Type B pancreatic cell (in vitro differentiated cells): ENCODE results near the gene IARS2. TPM values are rescaled to one million over a fixed set of nuclear protein-coding genes. Genes with fewer than 3 reads are reported as not detected.

Experiments
- DNase-seq: peaks from one replicate; pipeline ENCODE4 v3.0.0; 2021; ENCODE audit warnings: mixed read lengths; ENCODE audit not compliant: unreplicated experiment; ENCODE audit errors: extremely low spot score
- H3K27ac Mint-ChIP-seq: 2 replicates; pipeline ENCODE4 v1.8.0; 2021; ENCODE audit warnings: mild to moderate bottlenecking, mixed read lengths
- H3K27me3 Mint-ChIP-seq: 2 replicates; pipeline ENCODE4 v1.8.0; 2021; ENCODE audit warnings: mixed read lengths
- H3K36me3 Mint-ChIP-seq: 2 replicates; pipeline ENCODE4 v1.8.0; 2021; ENCODE audit warnings: mixed read lengths
- H3K4me1 Mint-ChIP-seq: one replicate; pipeline ENCODE4 v1.8.0; 2021; ENCODE audit warnings: mixed read lengths; ENCODE audit not compliant: unreplicated experiment
- H3K4me3 Mint-ChIP-seq: 2 replicates; pipeline ENCODE4 v1.8.0; 2021; ENCODE audit warnings: mild to moderate bottlenecking, mixed read lengths
- H3K9me3 Mint-ChIP-seq: 2 replicates; pipeline ENCODE4 v1.8.0; 2021; ENCODE audit warnings: mixed read lengths
- CTCF ChIP-seq: fragments of 200-600 bp; sonication (generic); conservative IDR thresholded peaks from 2 replicates; pipeline ENCODE4 v1.5.0; 2021; ENCODE audit warnings: antibody characterized with exemption, mild to moderate bottlenecking
- long read RNA-seq: library from polyadenylated mRNA; unstranded; transcript quantifications from one replicate; pipeline ENCODE4 v2.0.0, GENCODE V29; 2020
- total RNA-seq: library from RNA; stranded (reverse); gene quantifications from 2 replicates; pipeline ENCODE4 v1.2.1, GENCODE V29; 2021; ENCODE audit warnings: low replicate concordance

The IARS2 gene
- 66.3 and 67.3 TPM in 2 replicates for total RNA-seq
- long read RNA-seq, transcript IARS2-201 (23 exons, 3,560 nt) = major isoform, 112 of 143 reads
- long read RNA-seq, partial matches to known transcripts = 23 of 143 reads
- long read RNA-seq, other reads (novel, unspliced or antisense) = 8 of 143 reads

GRCh38 chr1:220094016-220094911 is at the start of gene IARS2:
TSS of gene IARS2 (plus strand) at chr1:220094132. CDS start at chr1:220094217, 85 bp downstream.
- Mint-ChIP-seq H3K36me3 (peaks cover 13% of the 10 kb centered on the region), H3K9me3 (no peaks in the 10 kb centered on the region), H3K4me3 (peak within 1 kb of the TSS; percentile 87), H3K27ac (peak within 1 kb of the TSS; percentile 8), H3K4me1 (peaks cover 13% of the 10 kb centered on the region), H3K27me3 (no peaks in the 10 kb centered on the region)
- TF ChIP-seq CTCF = no peak
- peak; percentile 88 for DNase-seq

GRCh38 chr1:220044678-220045355 is 49.1 kb upstream of the IARS2 start:
- DNase-seq = no peak
- Mint-ChIP-seq H3K4me1 (peaks cover 14% of the 10 kb centered on the region), H3K27me3 (no peaks in the 10 kb centered on the region)

GRCh38 chr1:220045356-220046051 is 48.4 kb upstream of the IARS2 start:
- H3K4me3 Mint-ChIP-seq = peak overlapping the region; percentile 94
- peaks cover 14% of the 10 kb centered on the region for H3K4me1 Mint-ChIP-seq
- H3K36me3 Mint-ChIP-seq = peaks cover 5% of the 10 kb centered on the region
- H3K27me3 Mint-ChIP-seq = no peaks in the 10 kb centered on the region
- peak overlapping the region; percentile 96 for H3K27ac Mint-ChIP-seq
- no peak for TF ChIP-seq CTCF
- H3K9me3 Mint-ChIP-seq = no peaks in the 10 kb centered on the region
- no peak for DNase-seq

More at GRCh38 chr1:220044678-220045355, 49.1 kb upstream of the IARS2 start:
- Mint-ChIP-seq H3K36me3 (peaks cover 5% of the 10 kb centered on the region), H3K27ac (peak overlapping the region; percentile 96), H3K4me3 (peak overlapping the region; percentile 94), H3K9me3 (no peaks in the 10 kb centered on the region)
- TF ChIP-seq CTCF = no peak

GRCh38 chr1:220046052-220046930 is 47.6 kb upstream of the IARS2 start, which contains the start of gene EPRS1:
TSS of gene EPRS1 (minus strand) at chr1:220046505. CDS start at chr1:220046388, 117 bp downstream.
- H3K9me3 Mint-ChIP-seq = no peaks in the 10 kb centered on the region
- H3K27me3 Mint-ChIP-seq = no peaks in the 10 kb centered on the region
- H3K27ac Mint-ChIP-seq = peak within 1 kb of the TSS; percentile 96
- H3K36me3 Mint-ChIP-seq = peaks cover 5% of the 10 kb centered on the region
- peak; percentile 81 for TF ChIP-seq CTCF
- peaks cover 14% of the 10 kb centered on the region for H3K4me1 Mint-ChIP-seq
- peak; percentile 94 for DNase-seq
- H3K4me3 Mint-ChIP-seq = peak within 1 kb of the TSS; percentile 94
